ENCODE measurements around the gene ADAMTS6. TPM values are rescaled to one million over a fixed set of nuclear protein-coding genes. Genes with fewer than 3 reads are reported as not detected.
"Not testable (repeated sequence)": the region's sequence is repeated elsewhere in the genome, so short reads cannot be mapped to it uniquely, and the experiment has no call there.

The ADAMTS6 gene, protein sequence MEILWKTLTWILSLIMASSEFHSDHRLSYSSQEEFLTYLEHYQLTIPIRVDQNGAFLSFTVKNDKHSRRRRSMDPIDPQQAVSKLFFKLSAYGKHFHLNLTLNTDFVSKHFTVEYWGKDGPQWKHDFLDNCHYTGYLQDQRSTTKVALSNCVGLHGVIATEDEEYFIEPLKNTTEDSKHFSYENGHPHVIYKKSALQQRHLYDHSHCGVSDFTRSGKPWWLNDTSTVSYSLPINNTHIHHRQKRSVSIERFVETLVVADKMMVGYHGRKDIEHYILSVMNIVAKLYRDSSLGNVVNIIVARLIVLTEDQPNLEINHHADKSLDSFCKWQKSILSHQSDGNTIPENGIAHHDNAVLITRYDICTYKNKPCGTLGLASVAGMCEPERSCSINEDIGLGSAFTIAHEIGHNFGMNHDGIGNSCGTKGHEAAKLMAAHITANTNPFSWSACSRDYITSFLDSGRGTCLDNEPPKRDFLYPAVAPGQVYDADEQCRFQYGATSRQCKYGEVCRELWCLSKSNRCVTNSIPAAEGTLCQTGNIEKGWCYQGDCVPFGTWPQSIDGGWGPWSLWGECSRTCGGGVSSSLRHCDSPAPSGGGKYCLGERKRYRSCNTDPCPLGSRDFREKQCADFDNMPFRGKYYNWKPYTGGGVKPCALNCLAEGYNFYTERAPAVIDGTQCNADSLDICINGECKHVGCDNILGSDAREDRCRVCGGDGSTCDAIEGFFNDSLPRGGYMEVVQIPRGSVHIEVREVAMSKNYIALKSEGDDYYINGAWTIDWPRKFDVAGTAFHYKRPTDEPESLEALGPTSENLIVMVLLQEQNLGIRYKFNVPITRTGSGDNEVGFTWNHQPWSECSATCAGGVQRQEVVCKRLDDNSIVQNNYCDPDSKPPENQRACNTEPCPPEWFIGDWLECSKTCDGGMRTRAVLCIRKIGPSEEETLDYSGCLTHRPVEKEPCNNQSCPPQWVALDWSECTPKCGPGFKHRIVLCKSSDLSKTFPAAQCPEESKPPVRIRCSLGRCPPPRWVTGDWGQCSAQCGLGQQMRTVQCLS (N-terminal part only)
- total RNA-seq: under 1 TPM; 0.86 to 0.93 TPM

DNA sequence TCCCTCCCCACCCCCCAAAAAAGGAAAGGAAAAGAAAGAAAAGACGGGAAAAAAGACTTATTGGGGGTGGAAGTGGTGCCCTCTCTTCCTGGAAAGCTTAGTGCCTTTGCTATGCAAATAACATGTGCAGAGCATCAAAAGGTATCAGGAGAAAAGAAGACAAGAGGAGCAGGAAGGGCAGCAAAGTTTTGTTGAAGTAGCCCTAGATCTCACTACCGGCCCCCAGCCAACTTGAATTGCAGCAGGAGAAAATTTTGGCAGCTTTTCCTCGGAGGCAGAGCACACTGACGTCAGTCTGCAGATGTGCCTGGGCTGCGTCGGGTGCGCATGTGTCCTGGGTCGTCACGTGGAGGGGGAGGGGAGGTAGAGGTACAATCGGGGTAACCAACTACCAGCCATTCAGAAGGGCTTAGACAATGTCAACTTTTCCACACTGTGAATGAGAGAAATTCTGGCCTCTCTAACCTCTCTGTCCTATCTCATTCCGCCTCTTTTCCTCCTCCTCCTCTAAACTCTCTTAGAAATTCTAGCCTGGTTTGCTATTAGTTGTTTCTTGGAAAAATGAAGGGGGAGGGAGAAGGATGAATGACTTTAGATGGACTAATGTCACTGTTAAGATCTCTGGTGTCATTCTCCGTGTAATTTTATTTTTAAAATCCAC, at the start of gene ADAMTS6:
TSS of gene ADAMTS6 (minus strand) at position 286 of the 661 bp plus-strand sequence. CDS start 8,247 bp downstream, outside the sequence.
- Mint-ChIP-seq H3K9me3 (no peaks in the 10 kb centered on the region), H3K27ac (peak within 1 kb of the TSS; percentile 38), H3K27me3 (ENCODE audit: low read depth) (no peaks in the 10 kb centered on the region), H3K4me1 (ENCODE audit: low read depth) (peaks cover 6% of the 10 kb centered on the region), H3K36me3 (ENCODE audit: low read depth) (no peaks in the 10 kb centered on the region), H3K4me3 (no peak within 1 kb of the TSS)
- CTCF ChIA-PET: interaction anchor here (0.7 to 3.5 kb wide), 8 partner anchors 9 to 671 kb away, joined by 3 to 36 read pairs (median 6); no protein-coding TSS in a partner anchor
- DNase-seq: peak; percentile 85
- intact Hi-C loops (cut with micrococcal nuclease): loop anchor here (1.0 to 5.0 kb wide), 9 partner anchors 82 to 1253 kb away; partner anchors contain the start of genes CENPK, CWC27, PPWD1 and SHLD3

DNA sequence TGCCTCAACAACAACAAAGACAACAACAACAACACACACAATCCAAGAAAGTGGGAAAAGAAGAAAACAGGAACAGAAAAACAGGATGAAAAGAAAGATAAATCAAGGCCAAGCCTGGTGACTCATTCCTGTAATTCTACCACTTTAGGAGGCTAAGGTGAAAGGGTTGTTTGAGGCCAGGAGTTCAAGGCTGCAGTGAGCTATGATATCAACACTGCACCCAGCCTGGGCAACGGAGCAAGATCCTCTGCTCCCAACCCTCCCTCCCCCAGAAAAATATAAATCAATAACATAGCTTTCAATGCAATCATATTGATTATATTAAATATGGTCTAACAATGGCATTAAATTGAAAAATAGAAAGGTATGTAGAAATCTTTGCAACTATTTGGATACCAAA, 49.2 kb upstream of the ADAMTS6 start:
- no peaks in the 10 kb centered on the region for H3K27me3 Mint-ChIP-seq (ENCODE audit: low read depth)

DNA sequence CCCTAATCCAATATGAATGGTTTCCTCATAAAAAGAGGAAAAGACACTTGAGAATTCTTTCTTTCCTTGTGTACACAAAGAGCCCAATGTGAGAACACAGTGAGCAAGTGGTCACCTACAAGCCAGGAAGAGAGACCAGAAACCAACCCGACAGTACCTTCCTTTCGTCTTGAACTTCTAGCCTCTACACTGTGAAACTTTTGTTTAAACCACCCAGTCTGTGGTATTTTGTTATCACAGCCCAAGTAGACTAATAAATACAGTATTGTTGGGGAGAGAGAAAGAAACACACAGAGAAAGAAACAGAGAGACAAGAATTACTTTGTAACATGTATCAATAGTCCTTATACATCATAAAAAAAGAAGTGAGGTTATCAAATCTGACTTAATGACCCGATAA, 44.0 kb upstream of the ADAMTS6 start:
- no peak overlapping the region for H3K27ac Mint-ChIP-seq
- H3K4me1 Mint-ChIP-seq (ENCODE audit: low read depth): no peaks in the 10 kb centered on the region
- H3K36me3 Mint-ChIP-seq (ENCODE audit: low read depth): peaks cover 31% of the 10 kb centered on the region
- no peaks in the 10 kb centered on the region for H3K9me3 Mint-ChIP-seq
- DNase-seq: no peak
- no peaks in the 10 kb centered on the region for H3K27me3 Mint-ChIP-seq (ENCODE audit: low read depth)
- CTCF ChIA-PET: no interaction called here
- intact Hi-C loops (cut with micrococcal nuclease): no loop called here
- H3K4me3 Mint-ChIP-seq: no peak overlapping the region

More for the DNA sequence above, 49.2 kb upstream of the ADAMTS6 start:
- Mint-ChIP-seq H3K4me3 (no peak overlapping the region), H3K27ac (no peak overlapping the region), H3K9me3 (no peaks in the 10 kb centered on the region), H3K4me1 (ENCODE audit: low read depth) (no peaks in the 10 kb centered on the region), H3K36me3 (ENCODE audit: low read depth) (peaks cover 25% of the 10 kb centered on the region)
- no peak for DNase-seq
- CTCF ChIA-PET: no interaction called here
- intact Hi-C loops (cut with micrococcal nuclease): no loop called here

DNA sequence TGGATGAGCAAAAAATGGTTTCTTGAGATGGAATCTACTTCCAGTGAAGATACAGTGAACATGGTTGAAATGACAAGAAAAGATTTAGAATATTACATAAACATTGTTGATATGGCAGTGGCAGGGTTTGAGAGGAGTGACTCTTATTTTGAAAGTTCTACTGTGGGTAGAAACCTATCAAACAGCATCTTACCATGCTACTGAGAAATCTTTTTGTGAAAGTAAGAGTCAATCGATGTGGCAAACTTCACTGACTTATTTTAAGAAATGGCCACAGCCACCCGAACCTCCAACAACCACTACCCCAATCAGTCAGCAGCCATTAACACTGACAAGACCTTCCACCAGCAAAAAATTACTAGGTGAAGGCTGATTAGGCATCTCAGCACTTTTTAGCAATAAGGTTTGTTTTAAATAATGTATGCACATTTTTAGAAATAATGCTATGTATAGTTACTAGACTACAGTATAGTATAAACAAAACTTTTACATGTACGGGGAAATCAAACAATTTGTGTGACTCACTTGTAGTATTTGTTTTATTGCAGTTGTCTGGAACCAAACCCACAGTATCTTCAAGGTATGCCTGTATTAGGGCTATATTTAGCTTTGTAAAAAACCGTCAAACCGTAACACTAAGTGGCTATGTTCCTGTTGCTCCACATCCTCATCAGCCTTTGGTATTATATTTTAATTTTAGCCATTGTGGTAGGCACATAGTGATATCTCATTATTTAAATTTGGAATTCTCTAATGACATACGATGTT, 30.6 kb upstream of the ADAMTS6 start:
- no peak for DNase-seq
- Mint-ChIP-seq H3K4me1 (ENCODE audit: low read depth) (no peaks in the 10 kb centered on the region), H3K36me3 (ENCODE audit: low read depth) (peaks cover 4% of the 10 kb centered on the region), H3K27ac (no peak overlapping the region), H3K9me3 (no peaks in the 10 kb centered on the region), H3K4me3 (no peak overlapping the region), H3K27me3 (ENCODE audit: low read depth) (no peaks in the 10 kb centered on the region)
- CTCF ChIA-PET: no interaction called here
- intact Hi-C loops (cut with micrococcal nuclease): no loop called here

DNA sequence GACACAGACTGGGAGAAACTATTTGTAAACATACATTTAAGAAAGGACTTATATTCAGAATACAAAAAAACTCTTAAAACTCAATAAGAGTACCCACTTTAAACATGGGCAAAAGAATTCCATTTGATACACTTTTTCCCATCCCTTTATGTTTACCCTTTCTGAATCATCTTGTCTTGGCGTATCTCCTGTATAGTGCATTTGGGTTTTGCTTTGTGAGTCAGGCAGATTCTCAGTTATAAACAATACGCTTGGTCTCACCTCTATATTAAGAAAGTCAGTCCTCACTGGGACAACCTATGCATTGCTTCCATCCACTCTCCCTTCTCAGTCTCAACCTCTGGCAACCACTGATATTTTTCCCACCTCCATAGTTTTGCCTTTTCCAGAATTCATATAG, 27.3 kb upstream of the ADAMTS6 start:
- no peaks in the 10 kb centered on the region for H3K4me1 Mint-ChIP-seq (ENCODE audit: low read depth)
- DNase-seq: no peak
- intact Hi-C loops (cut with micrococcal nuclease): no loop called here
- CTCF ChIA-PET: no interaction called here
- H3K9me3 Mint-ChIP-seq: no peaks in the 10 kb centered on the region
- H3K4me3 Mint-ChIP-seq: no peak overlapping the region
- H3K27me3 Mint-ChIP-seq (ENCODE audit: low read depth): no peaks in the 10 kb centered on the region
- H3K27ac Mint-ChIP-seq: no peak overlapping the region
- H3K36me3 Mint-ChIP-seq (ENCODE audit: low read depth): no peaks in the 10 kb centered on the region

DNA sequence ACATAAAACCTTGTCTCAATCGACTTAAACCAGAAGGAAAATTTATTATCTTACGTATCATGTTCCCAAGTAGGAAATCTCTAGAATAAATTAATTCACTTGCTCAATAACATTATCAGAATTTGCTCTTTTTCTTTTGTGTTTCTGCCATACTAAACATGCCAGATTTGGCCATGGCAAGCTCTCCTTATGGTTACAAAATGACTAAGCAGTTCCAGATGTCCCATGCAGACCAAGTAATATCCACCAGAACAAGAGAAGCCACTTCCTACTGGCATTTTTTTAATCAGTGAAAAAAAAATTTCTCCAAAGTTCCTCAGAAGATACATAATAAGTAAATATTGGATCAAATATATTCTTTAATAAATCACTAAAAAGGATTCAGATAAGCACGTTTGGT, 25.2 kb upstream of the ADAMTS6 start:
- no peaks in the 10 kb centered on the region for H3K27me3 Mint-ChIP-seq (ENCODE audit: low read depth)
- H3K27ac Mint-ChIP-seq: no peak overlapping the region
- no peak for DNase-seq
- no peaks in the 10 kb centered on the region for H3K9me3 Mint-ChIP-seq
- H3K4me3 Mint-ChIP-seq: no peak overlapping the region
- H3K4me1 Mint-ChIP-seq (ENCODE audit: low read depth): no peaks in the 10 kb centered on the region
- CTCF ChIA-PET: no interaction called here
- H3K36me3 Mint-ChIP-seq (ENCODE audit: low read depth): peaks cover 2% of the 10 kb centered on the region
- intact Hi-C loops (cut with micrococcal nuclease): no loop called here

DNA sequence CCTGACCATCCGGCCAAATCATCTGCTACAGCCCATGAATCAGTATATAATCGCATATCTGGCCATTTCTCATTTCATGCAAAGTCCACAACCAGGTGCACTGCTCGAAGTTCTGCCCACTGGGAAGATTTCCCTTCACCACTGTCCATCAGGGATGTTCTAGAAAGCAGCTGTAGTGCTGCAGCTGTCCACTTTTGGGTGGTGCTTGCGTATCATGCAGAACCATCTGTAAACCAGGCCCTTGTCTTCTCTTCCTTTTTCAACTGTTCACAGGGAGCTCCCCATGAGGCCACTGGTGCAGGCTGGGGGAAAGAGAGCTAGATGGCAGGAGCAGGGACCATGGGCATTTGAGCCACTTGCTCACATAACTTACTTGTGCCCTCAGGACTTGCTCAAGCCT, 7.4 kb upstream of the ADAMTS6 start:
- CTCF ChIA-PET: no interaction called here

DNA sequence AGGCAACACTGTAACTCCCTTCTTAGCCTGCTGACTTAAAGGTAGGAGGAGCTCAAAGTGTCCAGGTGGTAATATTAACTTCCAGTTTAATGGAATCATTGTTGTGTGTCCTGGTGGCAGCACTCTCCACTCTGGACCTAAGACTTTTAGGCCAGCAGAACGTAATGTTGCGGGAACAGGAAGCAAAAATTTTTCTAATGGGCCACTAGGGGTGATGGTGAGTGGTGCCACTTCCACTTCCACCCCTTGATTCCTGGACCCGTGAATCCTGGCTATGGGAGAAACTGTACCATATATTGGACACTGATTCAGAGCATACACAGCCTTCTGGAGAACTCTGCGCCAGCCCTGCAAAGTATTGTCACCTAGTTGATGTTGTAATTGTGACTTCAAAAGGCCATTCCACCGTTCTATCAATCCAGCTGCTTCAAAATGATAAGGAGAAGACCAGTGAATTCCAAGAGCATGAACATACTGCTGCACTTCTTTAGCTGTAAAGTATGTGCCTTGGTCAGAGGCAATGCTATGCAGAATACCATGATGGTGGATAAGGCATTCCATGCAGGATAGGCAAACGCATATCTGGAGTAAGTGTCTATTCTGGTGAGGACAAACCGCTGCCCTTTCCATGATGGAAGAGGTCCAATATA, 6.4 kb upstream of the ADAMTS6 start:
- H3K27me3 Mint-ChIP-seq (ENCODE audit: low read depth); H3K4me1 Mint-ChIP-seq (ENCODE audit: low read depth); DNase-seq; H3K9me3 Mint-ChIP-seq; H3K27ac Mint-ChIP-seq; H3K4me3 Mint-ChIP-seq; H3K36me3 Mint-ChIP-seq (ENCODE audit: low read depth); CTCF ChIA-PET; intact Hi-C loops (cut with micrococcal nuclease): not testable (repeated sequence)

More for the DNA sequence above, 7.4 kb upstream of the ADAMTS6 start:
- no peaks in the 10 kb centered on the region for H3K27me3 Mint-ChIP-seq (ENCODE audit: low read depth)
- H3K4me1 Mint-ChIP-seq (ENCODE audit: low read depth): no peaks in the 10 kb centered on the region
- intact Hi-C loops (cut with micrococcal nuclease): no loop called here
- H3K27ac Mint-ChIP-seq: no peak overlapping the region
- H3K36me3 Mint-ChIP-seq (ENCODE audit: low read depth): no peaks in the 10 kb centered on the region
- no peaks in the 10 kb centered on the region for H3K9me3 Mint-ChIP-seq
- no peak for DNase-seq
- no peak overlapping the region for H3K4me3 Mint-ChIP-seq

DNA sequence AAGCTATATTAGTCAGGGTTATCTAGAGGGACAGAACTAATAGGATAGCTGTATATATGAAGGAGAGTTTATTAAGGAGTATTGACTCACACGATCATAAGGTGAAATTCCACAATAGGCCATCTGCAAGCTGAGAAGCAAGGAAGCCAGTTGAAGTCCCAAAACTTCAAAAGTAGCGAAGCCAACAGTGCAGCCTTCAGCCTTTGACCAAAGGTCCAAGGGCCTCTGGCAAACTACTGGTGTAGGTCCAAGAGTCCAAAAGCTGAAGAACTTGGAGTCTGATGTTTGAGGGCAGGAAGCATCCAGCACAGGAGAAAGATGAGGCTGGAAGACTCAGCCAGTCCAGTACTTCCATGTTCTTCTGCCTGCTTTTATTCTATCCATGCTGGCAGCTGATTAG, 5.1 kb upstream of the ADAMTS6 start:
- H3K4me1 Mint-ChIP-seq (ENCODE audit: low read depth); H3K27me3 Mint-ChIP-seq (ENCODE audit: low read depth); intact Hi-C loops (cut with micrococcal nuclease); H3K9me3 Mint-ChIP-seq; H3K27ac Mint-ChIP-seq; H3K36me3 Mint-ChIP-seq (ENCODE audit: low read depth); H3K4me3 Mint-ChIP-seq; DNase-seq: not testable (repeated sequence)
- CTCF ChIA-PET: interaction anchor here (0.6 to 1.1 kb wide), 2 partner anchors 674 to 676 kb away, joined by 4 to 6 read pairs; no protein-coding TSS in a partner anchor

DNA sequence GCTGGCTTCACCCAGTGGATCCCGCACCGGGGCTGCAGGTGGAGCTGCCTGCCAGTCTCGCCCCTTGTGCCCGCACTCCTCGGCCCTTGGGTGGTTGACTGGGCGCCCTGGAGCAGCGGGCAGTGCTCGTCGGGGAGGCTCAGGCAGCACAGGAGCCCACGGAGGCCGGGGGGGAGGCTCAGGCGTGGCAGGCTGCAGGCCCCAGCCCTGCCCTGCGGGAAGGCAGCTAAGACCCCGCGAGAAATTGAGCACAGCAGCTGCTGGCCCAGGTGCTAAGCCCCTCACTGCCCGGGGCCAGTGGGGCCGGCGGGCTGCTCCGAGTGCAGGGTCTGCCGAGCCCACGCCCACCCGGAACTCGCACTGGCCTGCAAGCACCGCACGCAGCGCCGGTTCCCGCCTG, 3.7 kb upstream of the ADAMTS6 start:
- intact Hi-C loops (cut with micrococcal nuclease): no loop called here
- Mint-ChIP-seq H3K4me3 (no peak overlapping the region), H3K27ac (no peak overlapping the region)

More for the DNA sequence above, 3.7 kb upstream of the ADAMTS6 start:
- Mint-ChIP-seq H3K9me3 (no peaks in the 10 kb centered on the region), H3K4me1 (ENCODE audit: low read depth) (peaks cover 6% of the 10 kb centered on the region), H3K36me3 (ENCODE audit: low read depth) (no peaks in the 10 kb centered on the region), H3K27me3 (ENCODE audit: low read depth) (no peaks in the 10 kb centered on the region)
- CTCF ChIA-PET: no interaction called here
- no peak for DNase-seq

Data from activated naive CD4-positive, alpha-beta T cell treated with anti-CD3 and anti-CD28 coated beads for 36 hours (primary cell).